HUDEP-2 (cell line): ENCODE results near the gene NIPAL4.

Source experiments
- DNase-seq, 76 experiments: peaks; one replicate each; lab custom pipeline; 2025; ENCODE audit not compliant: unreplicated experiment in 76 of 76; lab: John Stamatoyannopoulos, UW

Gene NIPAL4

GRCh38 chr5:157511651-157512644, 51.9 kb downstream of the NIPAL4 start:
- DNase-seq = peak in 1 of 76 experiments; percentile 5

- no peak for DNase-seq
Observed at GRCh38 chr5:157513182-157513581, 53.2 kb downstream of the NIPAL4 start.

GRCh38 chr5:157514974-157515373, 55.0 kb downstream of the NIPAL4 start:
- DNase-seq = no peak

- no peak for DNase-seq
Observed at GRCh38 chr5:157516006-157516405, 56.0 kb downstream of the NIPAL4 start.

GRCh38 chr5:157516626-157517325, 56.8 kb downstream of the NIPAL4 start:
- no peak for DNase-seq

- no peak for DNase-seq
Observed at GRCh38 chr5:157518963-157519362, 59.0 kb downstream of the NIPAL4 start.

GRCh38 chr5:157519579-157520253, 59.7 kb downstream of the NIPAL4 start:
- no peak for DNase-seq

- no peak for DNase-seq
Observed at GRCh38 chr5:157520911-157521703, 61.1 kb downstream of the NIPAL4 start.

- no peak for DNase-seq
Observed at GRCh38 chr5:157521704-157522029, 61.7 kb downstream of the NIPAL4 start.

- DNase-seq = no peak
Observed at GRCh38 chr5:157523976-157524375, 64.0 kb downstream of the NIPAL4 start.
